Sigmoid colon (tissue), 7 donors: ENCODE results near the gene RNF181. TPM values are rescaled to one million over a fixed set of nuclear protein-coding genes. Genes with fewer than 3 reads are reported as not detected.

ENCODE experiments used
- DNase-seq: peaks from one replicate; pipeline ENCODE4 v3.0.0-alpha.2; 2019
- H3K27ac ChIP-seq, 4 donors: fragments of 200-600 bp; sonication (generic); one replicate each; pipeline ENCODE4 v1.5.1; 2016 to 2019; ENCODE audit warnings: mild to moderate bottlenecking in 1 of 4
- H3K27me3 ChIP-seq, 3 donors: fragments of 200-600 bp; sonication (generic); one replicate each; pipeline ENCODE4 v1.5.1; 2019; ENCODE audit warnings: mild to moderate bottlenecking in 1 of 3
- H3K36me3 ChIP-seq, 4 donors: fragments of 200-600 bp; sonication (generic); one replicate each; pipeline ENCODE4 v1.5.1; 2016 to 2019
- H3K4me1 ChIP-seq, 4 donors: fragments of 200-600 bp; sonication (generic); one replicate each; pipeline ENCODE4 v1.5.1; 2017 to 2019
- H3K4me3 ChIP-seq, 4 donors: fragments of 200-600 bp; sonication (generic); one replicate each; pipeline ENCODE4 v1.5.1; 2017 to 2019; ENCODE audit warnings: mild to moderate bottlenecking in 2 of 4, moderate library complexity in 1 of 4
- H3K9me3 ChIP-seq, 4 donors: fragments of 200-600 bp in 3 of 4; sonication (generic) in 3 of 4; one replicate each; pipeline versions ENCODE4 v1.5.1 to v1.6.1; 2013 to 2019
- EP300 ChIP-seq, 4 donors: sonication (generic); formaldehyde crosslinking; IDR thresholded peaks; one replicate each; pipeline ENCODE4 v1.6.1; 2017; ENCODE audit warnings: antibody characterized with exemption in 4 of 4
- POLR2A ChIP-seq, 2 donors: fragments of 450-650 bp; IDR thresholded peaks; one replicate each; pipeline ENCODE4 v1.6.1; 2016; ENCODE audit warnings: antibody characterized with exemption in 2 of 2, mild to moderate bottlenecking in 2 of 2, moderate library complexity in 2 of 2
- POLR2AphosphoS5 ChIP-seq, 4 donors: sonication (generic); formaldehyde crosslinking; IDR thresholded peaks; one replicate each; pipeline ENCODE4 v1.6.1; 2017; ENCODE audit warnings: antibody characterized with exemption in 4 of 4
- WGBS, 2 donors: extraction: QIAGEN DNeasy Blood & Tissue Kit; methylation state at CpG; one replicate each; pipeline ENCODE4 v1.1.7; 2013; 5-methylcytosine and 5-hydroxymethylcytosine counted together
- intact Hi-C: fragments of 100-400 bp; cut with DNase I; formaldehyde crosslinking; loops from one replicate; pipeline ENCODE4 v1.15.1; 2023
- polyA plus RNA-seq, 3 donors: library from polyadenylated mRNA; stranded (reverse); fragments of 200-250 nt; gene quantifications; one replicate each; pipeline ENCODE4 v1.2.3, GENCODE V29; 2013
- total RNA-seq, 4 donors: library from RNA; depleted of rRNA; stranded (reverse); fragments of >200 nt; gene quantifications; one replicate each; pipeline ENCODE4 v1.1.0, GENCODE V29; 2016
- TF ChIP-seq, protein P1 (sequence below), 4 experiments: fragments of 450-650 bp in 3 of 4; fragments of 200-600 bp in 1 of 4; IDR thresholded peaks; one replicate each; pipeline ENCODE4 v1.5.1; 2016 to 2019; ENCODE audit warnings: antibody characterized with exemption in 4 of 4, mild to moderate bottlenecking in 3 of 4, moderate library complexity in 2 of 4
- donor health status: healthy with polysubstance abuse.
- donor health status: Bipolar disorder and iron deficiency.
- donor health status: healthy.

Gene RNF181
- total and polyA plus RNA-seq, 7 donors: 124 to 190 (median 165) TPM

DNA sequence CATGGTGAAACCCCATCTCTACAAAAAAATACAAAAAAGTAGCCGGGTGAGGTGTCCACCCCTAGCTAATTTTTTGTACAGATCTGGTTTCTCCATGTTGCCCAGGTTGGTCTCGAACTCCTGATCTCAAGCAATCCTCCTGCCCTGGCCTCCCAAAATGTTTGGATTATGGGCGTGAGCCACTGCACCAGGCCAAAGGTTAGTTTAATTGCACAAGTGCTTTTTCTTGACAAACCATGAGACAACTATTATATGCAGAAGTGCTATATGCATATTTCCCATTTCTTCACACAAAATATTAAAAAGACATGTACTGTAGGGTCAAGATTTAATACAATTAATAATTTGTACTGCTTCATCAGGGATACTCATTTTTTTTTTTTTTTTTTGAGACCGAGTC is 29.3 kb upstream of the RNF181 start:
- DNase-seq: no peak
- H3K4me3 ChIP-seq: no peak overlapping the region
- no peak overlapping the region for H3K27ac ChIP-seq
- peaks cover 0 to 6% (median 3%) of the 10 kb centered on the region in 4 donors for H3K4me1 ChIP-seq
- WGBS, 2 donors: 68 to 81% methylated on average over 4 of the region's 4 CpGs
- no peak for TF ChIP-seq EP300 (IDR thresholded peaks at IDR 0.05)
- no peak for TF ChIP-seq POLR2AphosphoS5 (IDR thresholded peaks at IDR 0.05)
- TF ChIP-seq, protein P1, sequence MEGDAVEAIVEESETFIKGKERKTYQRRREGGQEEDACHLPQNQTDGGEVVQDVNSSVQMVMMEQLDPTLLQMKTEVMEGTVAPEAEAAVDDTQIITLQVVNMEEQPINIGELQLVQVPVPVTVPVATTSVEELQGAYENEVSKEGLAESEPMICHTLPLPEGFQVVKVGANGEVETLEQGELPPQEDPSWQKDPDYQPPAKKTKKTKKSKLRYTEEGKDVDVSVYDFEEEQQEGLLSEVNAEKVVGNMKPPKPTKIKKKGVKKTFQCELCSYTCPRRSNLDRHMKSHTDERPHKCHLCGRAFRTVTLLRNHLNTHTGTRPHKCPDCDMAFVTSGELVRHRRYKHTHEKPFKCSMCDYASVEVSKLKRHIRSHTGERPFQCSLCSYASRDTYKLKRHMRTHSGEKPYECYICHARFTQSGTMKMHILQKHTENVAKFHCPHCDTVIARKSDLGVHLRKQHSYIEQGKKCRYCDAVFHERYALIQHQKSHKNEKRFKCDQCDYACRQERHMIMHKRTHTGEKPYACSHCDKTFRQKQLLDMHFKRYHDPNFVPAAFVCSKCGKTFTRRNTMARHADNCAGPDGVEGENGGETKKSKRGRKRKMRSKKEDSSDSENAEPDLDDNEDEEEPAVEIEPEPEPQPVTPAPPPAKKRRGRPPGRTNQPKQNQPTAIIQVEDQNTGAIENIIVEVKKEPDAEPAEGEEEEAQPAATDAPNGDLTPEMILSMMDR (IDR thresholded peaks at IDR 0.05): no peak
- no peak for TF ChIP-seq POLR2A (IDR thresholded peaks at IDR 0.05)
- H3K9me3 ChIP-seq: no peaks in the 10 kb centered on the region
- H3K27me3 ChIP-seq: no peaks in the 10 kb centered on the region
- intact Hi-C loops: no loop called here
- no peaks in the 10 kb centered on the region for H3K36me3 ChIP-seq

DNA sequence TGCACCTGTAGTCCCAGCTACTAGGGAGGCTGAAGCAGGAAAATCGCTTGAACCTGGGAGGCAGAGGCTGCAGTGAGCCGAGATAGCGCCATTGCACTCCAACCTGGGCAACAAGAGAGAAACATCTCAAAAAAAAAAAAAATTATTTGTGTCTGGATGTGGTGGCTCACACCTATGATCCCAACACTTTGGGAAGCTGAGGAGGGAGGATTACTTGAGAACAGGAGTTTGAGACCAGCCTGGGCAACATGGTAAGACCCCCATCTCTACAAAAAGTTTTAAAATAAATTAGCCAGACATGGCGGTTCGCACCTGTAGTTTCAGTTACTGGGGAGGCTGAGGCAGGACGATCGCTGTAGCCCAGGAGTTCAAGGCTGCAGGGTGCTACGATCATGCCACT is 19.8 kb upstream of the RNF181 start:
- H3K4me1 ChIP-seq: peaks cover 0 to 6% (median 0%) of the 10 kb centered on the region in 4 donors
- WGBS, 2 donors: 90 to 92% methylated on average over 8 of the region's 8 CpGs
- H3K27ac ChIP-seq: no peak overlapping the region
- no peaks in the 10 kb centered on the region for H3K36me3 ChIP-seq
- H3K4me3 ChIP-seq: no peak overlapping the region
- intact Hi-C loops: no loop called here
- DNase-seq: no peak
- H3K9me3 ChIP-seq: no peaks in the 10 kb centered on the region
- TF ChIP-seq POLR2AphosphoS5 (IDR thresholded peaks at IDR 0.05): no peak
- TF ChIP-seq POLR2A (IDR thresholded peaks at IDR 0.05): no peak
- TF ChIP-seq EP300 (IDR thresholded peaks at IDR 0.05): no peak
- TF ChIP-seq, protein P1 (IDR thresholded peaks at IDR 0.05): no peak
- H3K27me3 ChIP-seq: no peaks in the 10 kb centered on the region

DNA sequence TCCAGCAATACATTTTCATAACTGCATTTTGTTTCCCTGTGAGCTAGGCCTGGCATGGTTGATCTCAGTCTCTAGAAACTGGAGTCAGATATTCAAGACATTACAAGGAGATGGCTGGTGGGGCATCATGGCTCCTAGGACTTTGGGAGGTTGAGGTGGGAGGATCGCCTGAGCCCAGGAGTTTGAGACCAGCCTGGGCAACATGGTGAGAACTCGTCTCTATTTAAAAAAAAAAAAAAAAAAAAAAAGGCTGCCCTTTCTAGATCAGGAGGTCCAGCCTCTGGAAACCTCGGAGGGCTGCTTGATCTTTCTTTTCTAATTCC is 18.5 kb upstream of the RNF181 start:
- Histone ChIP-seq H3K27ac (peak overlapping the region in 2 of 4 donors; percentile 50 to 71), H3K4me3 (no peak overlapping the region), H3K4me1 (peaks cover 0 to 6% (median 0%) of the 10 kb centered on the region in 4 donors), H3K9me3 (no peaks in the 10 kb centered on the region), H3K36me3 (no peaks in the 10 kb centered on the region), H3K27me3 (no peaks in the 10 kb centered on the region)
- WGBS, 2 donors: 18 to 46% methylated on average over 3 of the region's 3 CpGs
- no peak for TF ChIP-seq POLR2A (IDR thresholded peaks at IDR 0.05)
- TF ChIP-seq EP300 (IDR thresholded peaks at IDR 0.05): no peak
- TF ChIP-seq POLR2AphosphoS5 (IDR thresholded peaks at IDR 0.05): no peak
- intact Hi-C loops: no loop called here
- DNase-seq: no peak

DNA sequence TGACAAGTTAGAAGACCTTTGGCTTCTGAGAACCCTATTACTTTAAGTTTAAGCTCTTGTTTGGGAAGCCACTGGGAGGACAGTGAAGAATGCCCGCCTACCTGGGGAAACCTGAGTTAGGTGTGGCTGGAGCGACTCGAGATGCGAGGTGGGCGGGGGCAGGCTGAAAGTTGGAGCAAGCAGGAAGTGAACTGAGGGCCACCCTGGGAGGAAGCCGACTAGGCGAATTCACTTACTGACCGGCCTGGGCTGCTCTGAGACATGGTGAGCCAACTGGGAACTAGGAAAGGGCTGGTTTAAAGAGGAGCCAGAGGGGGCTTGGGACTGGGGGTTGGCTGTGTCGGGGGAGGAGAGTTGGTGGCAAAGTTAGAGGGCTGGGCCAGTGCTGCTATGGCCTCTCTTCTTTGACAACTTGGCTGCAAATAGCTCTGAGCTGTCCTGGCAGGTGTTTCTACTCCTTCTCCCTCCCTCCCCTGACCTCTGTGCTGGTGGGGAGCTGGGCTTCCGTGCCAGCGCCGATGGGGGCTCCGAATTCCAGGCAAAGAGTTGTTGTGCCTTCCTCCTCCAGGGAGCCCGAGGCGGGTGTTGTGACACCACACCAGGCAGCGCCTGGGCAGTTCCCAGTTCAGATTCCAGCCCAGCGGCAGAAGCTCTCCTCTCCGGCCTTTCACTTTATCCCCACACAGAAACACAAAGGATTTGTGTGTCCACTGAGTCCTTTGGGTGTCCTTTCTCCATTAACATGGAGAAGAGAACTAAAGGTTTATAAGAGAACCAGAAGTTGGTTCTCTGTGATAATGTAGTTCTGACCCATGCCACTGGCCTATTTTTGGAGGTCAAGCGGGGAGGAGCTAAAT is 17.9 kb upstream of the RNF181 start, which contains the start of gene VAMP8:
Gene VAMP8 (plus strand): TSS at position 201 of the 857 bp plus-strand sequence. CDS start 61 bp downstream, at position 262.
- Histone ChIP-seq H3K4me1 (peaks cover 0 to 6% (median 0%) of the 10 kb centered on the region in 4 donors), H3K4me3 (peak within 1 kb of the TSS in 3 of 4 donors; percentile 28 to 36 (median 29)), H3K9me3 (no peaks in the 10 kb centered on the region), H3K27me3 (no peaks in the 10 kb centered on the region), H3K27ac (peak within 1 kb of the TSS; percentile 50 to 71 (median 61)), H3K36me3 (no peaks in the 10 kb centered on the region)
- 8 to 19% methylated on average over 19 of the region's 19 CpGs for WGBS, 2 donors
- no peak for DNase-seq
- TF ChIP-seq POLR2A (IDR thresholded peaks at IDR 0.05) (no peak), EP300 (IDR thresholded peaks at IDR 0.05) (no peak), POLR2AphosphoS5 (IDR thresholded peaks at IDR 0.05) (no peak)
- TF ChIP-seq, protein P1 (IDR thresholded peaks at IDR 0.05): no peak
- intact Hi-C loops: no loop called here
